HK-2 (cell line): ENCODE results near the gene TMEM91.
"Not testable (repeated sequence)": the region's sequence is repeated elsewhere in the genome, so short reads cannot be mapped to it uniquely, and the experiment has no call there.

ENCODE experiments used
- DNase-seq: peaks from one replicate; pipeline ENCODE4 v3.0.0-alpha.2; 2018; ENCODE audit not compliant: unreplicated experiment

TMEM91 gene

GRCh38 chr19:41377977-41378709, 1.8 kb downstream of the TMEM91 start:
- no peak for DNase-seq

DNA sequence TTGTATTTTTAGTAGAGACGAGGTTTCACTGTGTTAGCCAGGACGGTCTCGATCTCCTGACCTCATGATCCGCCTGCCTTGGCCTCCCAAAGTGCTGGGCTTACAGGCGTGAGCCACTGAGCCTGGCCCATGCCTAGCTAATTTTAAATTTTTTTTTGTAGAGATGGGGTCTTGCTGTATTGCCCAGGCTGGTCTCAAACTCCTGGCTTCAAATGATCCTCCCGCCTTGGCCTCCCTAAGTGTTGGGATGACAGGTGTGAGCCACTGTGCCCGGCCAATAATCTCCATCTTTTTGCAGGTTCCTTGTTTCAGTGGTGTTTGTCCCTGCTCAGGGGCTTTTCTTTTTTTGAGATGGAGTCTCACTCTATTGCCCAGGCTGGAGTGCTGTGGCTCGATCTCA, 5.2 kb downstream of the TMEM91 start:
- DNase-seq, result not testable (repeated sequence)

DNA sequence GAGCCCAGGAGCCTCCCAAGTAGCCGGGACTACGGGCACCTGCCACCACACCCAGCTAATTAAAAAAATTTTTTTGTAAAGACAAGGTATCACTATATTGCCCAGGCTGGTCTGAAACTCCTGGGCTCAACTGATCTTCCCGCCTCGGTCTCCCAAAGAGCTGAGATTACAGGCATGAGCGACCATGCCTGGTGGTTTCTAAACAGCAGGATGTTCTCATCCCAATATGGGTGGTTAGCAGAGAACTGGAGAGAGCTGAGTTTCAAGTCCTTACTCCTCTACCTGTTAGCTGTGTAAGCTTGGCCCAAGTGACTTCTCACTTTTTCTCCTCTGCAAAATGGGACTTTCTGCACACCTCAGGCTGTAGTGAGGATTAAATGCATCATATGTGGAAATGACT, 8.0 kb downstream of the TMEM91 start:
- peak; percentile 43 for DNase-seq

- no peak for DNase-seq
Observed at GRCh38 chr19:41386442-41386841, 10.1 kb downstream of the TMEM91 start.

- DNase-seq, result no peak
Observed at GRCh38 chr19:41391618-41392017, 15.3 kb downstream of the TMEM91 start.

DNA sequence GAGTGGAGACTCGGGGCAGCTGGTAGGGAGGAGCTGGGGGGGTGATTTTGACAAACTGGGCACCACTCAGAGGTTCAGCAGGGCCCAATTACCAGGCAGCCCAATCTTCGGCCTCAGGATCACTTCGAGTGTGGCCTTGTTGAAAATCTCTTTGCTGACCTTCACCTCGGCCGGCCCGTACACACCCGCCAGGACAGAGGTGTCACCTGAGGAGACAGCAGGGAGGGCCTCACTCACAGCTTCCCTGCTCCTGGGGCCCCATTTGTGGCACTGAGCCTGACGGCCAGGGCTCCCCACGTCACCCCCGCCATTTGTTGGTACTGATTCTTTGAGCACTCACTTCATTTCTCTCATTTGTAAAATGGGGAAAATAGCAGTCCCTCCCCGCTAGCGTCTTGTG, 16.4 kb downstream of the TMEM91 start:
- no peak for DNase-seq

GRCh38 chr19:41395355-41395754, 19.0 kb downstream of the TMEM91 start:
- no peak for DNase-seq

- DNase-seq, result peak; percentile 98
Observed at GRCh38 chr19:41397086-41398049, 21.0 kb downstream of the TMEM91 start, which contains the start of the genes BCKDHA and EXOSC5. Gene BCKDHA, plus strand, starts transcription at chr19:41397818. Its CDS starts 10 bp downstream, at chr19:41397828. Gene EXOSC5, minus strand, starts transcription at chr19:41397359. Its CDS starts 31 bp downstream, at chr19:41397328.

DNA sequence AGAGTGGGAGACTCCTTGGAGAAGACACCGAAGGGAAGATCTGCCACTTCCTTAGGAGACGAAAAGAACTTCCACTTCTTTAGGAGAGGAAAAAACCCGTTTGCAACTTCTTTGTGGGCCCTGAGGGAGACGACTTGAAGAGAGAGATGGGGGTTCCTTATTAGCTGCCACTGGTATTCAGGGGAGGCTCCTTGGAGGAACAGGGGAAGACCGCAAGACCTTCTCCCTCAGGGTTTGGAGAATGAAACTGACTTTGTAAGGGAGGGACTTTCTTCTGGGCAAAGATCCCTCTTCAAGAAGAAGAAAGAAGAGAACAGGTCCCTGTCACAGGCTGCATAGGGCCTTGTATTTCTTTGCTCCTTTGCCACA, 21.7 kb downstream of the TMEM91 start:
- DNase-seq, result no peak

- no peak for DNase-seq
Observed at GRCh38 chr19:41398598-41398997, 22.3 kb downstream of the TMEM91 start.

- DNase-seq, result no peak
Observed at GRCh38 chr19:41399091-41399490, 22.8 kb downstream of the TMEM91 start.

DNA sequence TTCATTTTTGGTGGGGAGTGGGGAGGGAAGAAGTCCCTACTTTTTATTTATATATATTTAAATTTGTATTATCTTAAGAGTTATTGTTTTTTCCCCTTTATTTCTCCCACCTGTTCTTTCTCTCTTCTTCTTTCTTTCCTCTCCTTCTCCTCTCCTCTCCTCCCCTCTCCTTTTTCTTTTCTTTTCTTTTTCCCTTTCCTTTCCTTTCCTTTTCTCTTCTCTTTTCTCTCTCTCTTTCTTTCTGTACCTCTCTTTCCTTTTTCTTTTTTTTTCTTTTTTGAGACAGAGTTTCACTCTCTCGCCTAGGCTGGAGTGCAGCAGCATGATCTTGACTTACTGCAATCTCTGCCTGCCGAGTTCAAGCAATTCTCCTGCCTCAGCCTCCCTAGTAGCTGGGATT, 23.2 kb downstream of the TMEM91 start:
- no peak for DNase-seq

DNA sequence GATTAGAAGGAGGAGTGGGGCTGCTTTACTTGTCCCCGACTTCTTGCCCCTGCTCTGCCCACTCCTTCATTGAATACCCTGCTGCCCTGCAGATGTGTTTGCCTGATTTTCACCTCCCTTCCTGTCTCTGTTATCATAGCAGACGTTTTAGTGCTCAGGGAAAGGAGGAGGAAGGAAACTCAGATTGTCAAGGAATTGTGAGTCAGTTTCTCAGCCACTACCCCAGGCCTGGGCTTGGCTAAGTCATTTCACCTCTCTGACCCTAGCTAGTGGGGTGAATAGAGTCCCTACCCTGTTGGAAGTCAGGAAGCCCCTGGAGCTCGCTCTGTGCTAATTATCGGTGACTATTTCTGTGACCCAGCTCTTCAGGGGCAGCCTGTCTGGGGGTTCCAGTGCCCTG, 25.1 kb downstream of the TMEM91 start:
- no peak for DNase-seq

- no peak for DNase-seq
Observed at GRCh38 chr19:41402010-41402409, 25.7 kb downstream of the TMEM91 start.

- no peak for DNase-seq
Observed at GRCh38 chr19:41403181-41403970, 27.0 kb downstream of the TMEM91 start.

GRCh38 chr19:41405776-41406175, 29.4 kb downstream of the TMEM91 start:
- no peak for DNase-seq

DNA sequence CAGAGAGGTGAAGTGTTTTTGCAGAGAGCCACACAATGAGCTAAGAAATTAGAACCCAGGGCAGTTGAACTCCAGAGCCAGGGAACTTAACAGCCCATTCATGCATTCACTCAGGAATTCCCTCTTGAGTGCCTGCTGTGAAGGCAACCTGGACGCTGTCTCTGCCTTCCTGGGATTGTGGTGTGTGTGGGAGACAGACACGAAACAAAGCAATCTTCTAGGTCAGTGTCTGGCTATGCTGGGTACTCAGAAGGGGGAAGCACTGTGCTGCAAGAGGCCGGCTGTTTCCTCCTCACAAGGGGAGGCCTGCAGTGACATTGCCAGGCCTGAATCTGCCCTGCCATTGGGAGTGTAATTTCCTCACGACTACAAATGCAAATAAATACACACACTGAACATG, 30.9 kb downstream of the TMEM91 start:
- peak; percentile 45 for DNase-seq

DNA sequence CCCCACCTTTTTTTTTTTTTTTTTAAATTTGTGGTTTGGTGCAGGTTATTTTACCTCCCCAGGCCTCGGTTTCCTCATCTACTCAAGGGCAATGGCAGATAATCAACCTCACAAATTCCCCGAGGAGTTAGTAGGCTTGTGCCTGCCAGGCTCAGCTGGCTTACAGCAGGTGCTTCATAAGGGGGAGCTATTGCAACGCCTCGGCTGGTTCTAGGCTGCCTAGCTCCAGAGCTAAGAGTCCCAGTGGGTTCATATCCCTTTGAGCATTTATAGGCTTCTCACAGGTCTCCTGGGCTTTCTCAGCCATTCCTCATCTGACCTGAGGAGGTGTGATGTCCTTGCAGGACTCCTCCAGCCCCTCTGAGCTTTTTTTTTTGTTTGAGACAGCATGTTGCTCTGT, 31.9 kb downstream of the TMEM91 start:
- DNase-seq, result no peak

- not testable (repeated sequence) for DNase-seq
Observed at GRCh38 chr19:41408846-41409245, 32.5 kb downstream of the TMEM91 start.

DNA sequence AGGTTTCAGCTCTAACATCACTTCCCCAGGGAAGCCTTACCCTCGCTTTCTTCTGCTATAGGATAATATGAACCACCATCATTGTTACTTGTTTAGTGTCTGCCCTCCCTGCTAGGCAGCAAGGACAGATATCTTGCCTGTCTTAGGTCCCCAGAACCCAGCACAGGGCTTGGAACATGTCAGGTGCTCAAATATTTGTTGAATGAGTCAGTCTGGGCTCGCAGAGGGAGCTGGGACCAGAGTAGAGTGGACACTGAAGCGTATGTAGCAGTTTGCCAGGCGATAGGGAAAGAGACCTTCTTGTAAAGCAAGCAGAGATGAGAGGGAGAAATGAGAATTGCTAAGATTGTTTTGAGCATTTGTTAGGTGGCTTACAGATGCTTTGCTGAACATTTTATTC, 33.0 kb downstream of the TMEM91 start:
- DNase-seq, result peak; percentile 65

GRCh38 chr19:41410336-41411054, 34.2 kb downstream of the TMEM91 start:
- no peak for DNase-seq
